Urothelium cell line (cell line): ENCODE results near the gene ATXN1.
A peak's percentile ranks its signal among the peaks of the same experiment; 100 is the strongest.

ENCODE experiments used
- DNase-seq: peaks from one replicate; pipeline ENCODE4 v3.0.0; 2011; ENCODE audit warnings: low spot score, mixed read lengths
- FAIRE-seq: peaks from 2 replicates; lab custom pipeline; 2011; peaks lifted over from hg19 to GRCh38; lab: Jason Lieb, UNC

ATXN1 gene

GRCh38 chr6:16254535-16254934, 506.7 kb downstream of the ATXN1 start:
- no peak for DNase-seq
- FAIRE-seq = no peak

DNA sequence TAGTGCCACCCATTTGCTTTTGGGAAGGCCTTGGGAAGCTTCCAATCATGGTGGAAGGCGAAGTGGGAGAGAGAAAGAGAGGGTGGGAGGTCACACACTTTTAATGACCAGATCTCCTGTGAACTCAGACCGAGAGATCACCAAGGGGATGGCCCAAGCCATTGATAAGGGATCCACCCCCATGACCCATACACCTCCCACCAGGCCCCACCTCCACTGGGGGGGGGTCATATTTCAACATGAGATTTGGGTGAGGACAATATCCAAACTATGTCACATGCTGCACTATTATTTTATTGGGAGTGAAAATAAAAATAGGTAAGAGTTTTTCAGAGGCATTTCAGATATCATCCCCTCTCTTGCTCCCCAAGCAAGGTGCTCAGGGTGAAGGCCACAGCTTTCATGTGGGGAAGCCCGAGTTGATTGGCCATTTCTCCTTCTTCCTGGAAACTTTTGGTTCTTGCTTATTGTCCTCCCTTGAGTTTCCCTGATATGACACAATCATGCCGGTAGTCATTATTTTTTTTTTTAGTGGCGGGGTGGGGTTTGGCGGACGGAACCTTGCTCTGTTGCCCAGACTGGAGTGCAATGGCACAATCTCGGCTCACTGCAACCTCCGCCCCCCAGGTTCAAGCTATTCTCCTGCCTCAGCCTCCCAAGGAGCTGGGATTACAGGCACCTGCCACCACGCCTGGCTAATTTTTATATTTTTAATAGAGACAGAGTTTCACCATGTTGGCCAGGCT, 507.7 kb downstream of the ATXN1 start:
- DNase-seq (no peak), FAIRE-seq (no peak)

DNA sequence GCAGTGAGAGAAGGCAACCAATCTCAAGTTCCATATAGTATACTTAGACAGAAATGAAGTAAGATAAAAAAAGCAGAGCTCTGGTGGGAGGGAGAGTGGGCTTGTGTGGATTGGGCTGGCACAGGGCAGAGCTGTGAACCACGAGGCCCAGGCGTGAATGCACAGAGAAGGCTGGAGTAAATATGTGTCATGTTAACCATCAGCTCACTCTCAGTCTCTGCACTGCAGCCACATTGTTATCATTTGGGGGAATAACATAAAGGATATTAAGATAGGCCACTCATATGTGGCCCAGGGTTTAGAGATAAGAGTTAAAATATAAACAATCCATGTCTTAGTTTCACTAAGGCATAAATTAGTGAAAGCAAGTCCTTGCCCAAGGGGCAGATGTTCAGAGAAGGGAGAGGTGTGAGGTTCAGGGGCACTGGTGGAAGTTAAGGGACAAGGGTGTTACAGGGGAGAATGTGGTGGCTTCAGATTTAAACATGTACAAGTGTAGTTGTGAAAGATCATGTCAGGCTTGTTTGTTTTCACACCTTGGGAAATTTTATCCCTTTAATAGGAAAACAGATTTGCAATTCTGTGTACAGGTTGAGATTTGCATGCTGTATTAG, 508.5 kb downstream of the ATXN1 start:
- no peak for DNase-seq
- no peak for FAIRE-seq

- FAIRE-seq (no peak), DNase-seq (no peak)
Measured at GRCh38 chr6:16251706-16252105, 509.6 kb downstream of the ATXN1 start.

DNA sequence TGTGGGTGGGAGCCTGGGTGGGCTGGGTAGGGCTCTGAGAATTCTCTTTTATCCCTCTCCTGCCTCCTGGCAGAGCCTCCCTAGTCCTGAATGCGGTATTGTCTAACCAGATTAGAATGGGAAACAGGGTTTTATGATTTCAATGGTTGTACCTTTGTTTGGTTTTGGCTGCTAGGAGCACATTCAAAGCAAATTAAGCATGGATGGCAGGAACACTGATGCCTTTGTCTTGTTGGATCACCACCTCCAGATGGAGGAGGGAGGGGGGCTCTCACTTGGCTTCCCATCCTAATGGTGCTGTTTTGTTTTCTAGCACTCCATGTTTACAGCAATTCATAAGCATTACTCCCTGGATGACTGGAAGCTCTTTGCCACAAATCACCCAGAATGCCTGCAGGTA, 511.3 kb downstream of the ATXN1 start:
- DNase-seq = peak; percentile 44
- no peak for FAIRE-seq
